DND-41 (cell line): ENCODE measurements around the gene ERGIC1.

ENCODE experiments used
- ATAC-seq: fragments of 200-7000 bp; cut with Tn5 transposase; 3 replicates; pipeline ENCODE4 v1.9.1; 2021; ENCODE audit warnings: low read depth; ENCODE audit not compliant: insufficient read depth
- DNase-seq: peaks from one replicate; pipeline ENCODE4 v3.0.0-alpha.2; 2020
- H2AFZ ChIP-seq: 2 replicates; pipeline ENCODE4 v1.6.0; 2012; ENCODE audit warnings: low read depth, low read length
- H3K27ac ChIP-seq: 2 replicates; pipeline ENCODE4 v1.5.1; 2012; ENCODE audit warnings: low read length, inconsistent platforms
- H3K27me3 ChIP-seq: fragments of 200-600 bp; sonication (generic); 2 replicates; pipeline ENCODE4 v1.6.0; 2012; ENCODE audit warnings: low read length, mild to moderate bottlenecking, inconsistent platforms; ENCODE audit not compliant: insufficient read depth, poor library complexity
- H3K36me3 ChIP-seq: 2 replicates; pipeline ENCODE4 v1.5.1; 2012; ENCODE audit warnings: low read length, inconsistent platforms; ENCODE audit not compliant: insufficient read depth
- H3K4me1 ChIP-seq: 2 replicates; pipeline ENCODE4 v1.5.1; 2012; ENCODE audit warnings: mild to moderate bottlenecking, low read length; ENCODE audit not compliant: insufficient read depth
- H3K4me2 ChIP-seq: 2 replicates; pipeline ENCODE4 v1.6.0; 2012; ENCODE audit warnings: mild to moderate bottlenecking, moderate library complexity, low read length, inconsistent platforms; ENCODE audit not compliant: insufficient read depth
- H3K4me3 ChIP-seq, 2 experiments: fragments of 200-600 bp in 1 of 2; shearing (Covaris generic) in 1 of 2; 2 replicates each; pipeline ENCODE4 v1.5.1; 2012 to 2016; ENCODE audit warnings: inconsistent platforms in 2 of 2, low read length in 2 of 2, mild to moderate bottlenecking in 2 of 2, low read depth in 1 of 2, moderate library complexity in 1 of 2
- H3K79me2 ChIP-seq: 2 replicates; pipeline ENCODE4 v1.6.0; 2012; ENCODE audit warnings: low read length, inconsistent platforms; ENCODE audit not compliant: insufficient read depth
- H3K9ac ChIP-seq: 2 replicates; pipeline ENCODE4 v1.6.0; 2012; ENCODE audit warnings: low read depth, mild to moderate bottlenecking, inconsistent platforms, low read length, moderate library complexity
- H3K9me3 ChIP-seq: 2 replicates; pipeline ENCODE4 v1.5.1; 2012; ENCODE audit warnings: low read length, moderate library complexity, mild to moderate bottlenecking, inconsistent platforms; ENCODE audit not compliant: insufficient read depth, severe bottlenecking
- H4K20me1 ChIP-seq: 2 replicates; pipeline ENCODE4 v1.6.0; 2012; ENCODE audit warnings: low read length; ENCODE audit not compliant: insufficient read depth
- EZH2 ChIP-seq: IDR thresholded peaks from 3 replicates; pipeline ENCODE4 v1.6.1; 2012; ENCODE audit warnings: borderline replicate concordance, low read depth, mild to moderate bottlenecking, moderate library complexity, low read length, inconsistent platforms; ENCODE audit not compliant: severe bottlenecking
- TF ChIP-seq, protein P1 (sequence below): IDR thresholded peaks from 2 replicates; pipeline ENCODE4 v1.5.1; 2012; ENCODE audit warnings: borderline replicate concordance, low read length, moderate library complexity, mild to moderate bottlenecking; ENCODE audit not compliant: poor library complexity, severe bottlenecking; ENCODE audit errors: extremely low read depth

Gene ERGIC1

DNA sequence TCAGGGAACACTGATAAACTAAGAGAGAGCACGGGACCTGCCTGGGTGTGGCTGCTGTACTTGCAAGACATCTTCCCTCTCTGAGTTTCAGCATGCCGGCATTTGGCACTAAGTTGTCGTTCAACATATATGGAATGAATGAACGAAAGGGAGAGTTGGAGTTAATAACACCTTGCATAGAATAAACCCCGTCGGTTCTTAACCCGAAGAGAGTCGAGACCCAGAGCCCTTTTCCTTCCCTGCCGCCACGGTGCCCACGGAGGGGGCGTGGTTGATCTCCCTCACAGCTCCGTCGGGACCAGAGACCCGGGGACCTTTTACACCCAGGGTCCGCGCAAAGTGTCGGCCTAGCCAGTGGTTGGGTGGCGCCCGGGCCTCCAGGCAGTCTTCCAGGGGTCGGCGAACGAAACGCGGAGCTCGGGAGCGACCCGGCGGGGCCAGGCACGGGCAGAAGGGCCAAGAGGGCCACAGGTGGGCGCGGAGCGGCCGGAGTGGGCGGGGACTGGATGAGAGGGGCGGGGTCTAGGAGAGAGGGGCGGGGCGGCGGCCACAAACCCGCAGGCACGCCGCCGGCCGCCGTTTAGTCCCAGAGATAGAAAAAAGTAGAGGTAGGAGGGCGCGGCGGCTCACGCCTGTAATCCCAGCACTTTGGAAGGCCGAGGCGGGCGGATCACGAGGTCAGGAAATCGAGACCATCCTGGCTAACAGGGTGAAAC lies 124.4 kb downstream of the ERGIC1 start:
- H3K79me2 ChIP-seq = peaks cover 23% of the 10 kb centered on the region
- H3K27me3 ChIP-seq = no peaks in the 10 kb centered on the region
- no peak for ATAC-seq
- H3K4me1 ChIP-seq = peaks cover 23% of the 10 kb centered on the region
- H3K9ac ChIP-seq = peak overlapping the region; percentile 95
- no peaks in the 10 kb centered on the region for H4K20me1 ChIP-seq
- no peaks in the 10 kb centered on the region for H3K9me3 ChIP-seq
- H3K4me3 ChIP-seq = peak overlapping the region in 1 of 2 experiments; percentile 100; a peak in 2 of 4 replicates
- no peak overlapping the region for H3K27ac ChIP-seq
- peak overlapping the region; percentile 67 for H2AFZ ChIP-seq
- TF ChIP-seq, protein P1, sequence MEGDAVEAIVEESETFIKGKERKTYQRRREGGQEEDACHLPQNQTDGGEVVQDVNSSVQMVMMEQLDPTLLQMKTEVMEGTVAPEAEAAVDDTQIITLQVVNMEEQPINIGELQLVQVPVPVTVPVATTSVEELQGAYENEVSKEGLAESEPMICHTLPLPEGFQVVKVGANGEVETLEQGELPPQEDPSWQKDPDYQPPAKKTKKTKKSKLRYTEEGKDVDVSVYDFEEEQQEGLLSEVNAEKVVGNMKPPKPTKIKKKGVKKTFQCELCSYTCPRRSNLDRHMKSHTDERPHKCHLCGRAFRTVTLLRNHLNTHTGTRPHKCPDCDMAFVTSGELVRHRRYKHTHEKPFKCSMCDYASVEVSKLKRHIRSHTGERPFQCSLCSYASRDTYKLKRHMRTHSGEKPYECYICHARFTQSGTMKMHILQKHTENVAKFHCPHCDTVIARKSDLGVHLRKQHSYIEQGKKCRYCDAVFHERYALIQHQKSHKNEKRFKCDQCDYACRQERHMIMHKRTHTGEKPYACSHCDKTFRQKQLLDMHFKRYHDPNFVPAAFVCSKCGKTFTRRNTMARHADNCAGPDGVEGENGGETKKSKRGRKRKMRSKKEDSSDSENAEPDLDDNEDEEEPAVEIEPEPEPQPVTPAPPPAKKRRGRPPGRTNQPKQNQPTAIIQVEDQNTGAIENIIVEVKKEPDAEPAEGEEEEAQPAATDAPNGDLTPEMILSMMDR = no peak
- TF ChIP-seq EZH2 = no peak
- DNase-seq = peak; percentile 20
- peak overlapping the region; percentile 98 for H3K4me2 ChIP-seq
- peaks cover 13% of the 10 kb centered on the region for H3K36me3 ChIP-seq

DNA sequence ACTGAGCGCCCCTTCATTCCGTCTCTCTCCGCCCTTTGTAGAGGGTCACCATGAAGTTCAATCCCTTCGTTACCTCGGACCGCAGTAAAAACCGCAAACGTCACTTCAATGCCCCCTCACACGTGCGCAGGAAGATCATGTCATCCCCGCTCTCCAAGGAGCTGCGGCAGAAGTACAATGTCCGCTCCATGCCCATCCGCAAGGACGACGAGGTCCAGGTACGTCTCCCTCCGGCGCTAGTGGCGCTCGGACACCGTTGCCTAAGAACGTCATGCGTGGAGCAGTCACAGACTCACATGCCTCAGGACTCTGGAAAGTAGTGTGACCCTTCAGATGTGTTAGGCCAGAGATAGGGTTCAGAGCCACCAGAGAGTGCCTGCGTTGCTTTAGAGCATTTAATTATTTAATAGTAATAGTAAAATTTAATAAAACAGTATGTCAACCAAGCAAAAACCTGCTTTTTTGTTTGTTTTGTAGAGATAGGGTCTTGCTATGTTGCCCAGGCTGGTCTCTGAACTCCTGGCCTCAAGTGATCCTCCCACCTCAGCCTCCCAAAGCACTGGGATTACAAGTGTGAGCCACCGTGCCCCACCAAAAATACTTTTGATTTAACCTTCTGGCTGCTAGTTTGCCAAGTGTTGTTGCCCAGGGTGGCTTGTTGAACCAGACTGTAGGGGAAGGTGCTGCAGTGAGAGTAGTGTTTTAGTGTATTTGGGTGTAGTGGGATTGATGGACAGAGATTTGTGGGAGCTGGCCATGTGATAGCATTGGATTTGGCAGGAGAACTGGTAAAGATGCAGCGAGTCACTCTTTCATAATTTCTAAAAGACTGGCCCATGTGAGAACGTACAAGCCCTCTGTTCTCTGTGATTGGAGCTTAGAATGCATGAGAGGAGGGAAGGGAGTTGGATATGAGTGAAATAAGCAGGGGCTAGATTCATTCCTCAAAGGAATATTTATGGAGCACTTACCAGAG lies 126.1 kb downstream of the ERGIC1 start:
- H3K4me1 ChIP-seq = peaks cover 23% of the 10 kb centered on the region
- H3K9me3 ChIP-seq = no peaks in the 10 kb centered on the region
- peak overlapping the region; percentile 100 for H2AFZ ChIP-seq
- peak overlapping the region; percentile 99 to 100 for H3K4me3 ChIP-seq
- TF ChIP-seq EZH2 = no peak
- TF ChIP-seq, protein P1 = no peak
- H3K4me2 ChIP-seq = peak overlapping the region; percentile 98
- H3K27me3 ChIP-seq = no peaks in the 10 kb centered on the region
- peak overlapping the region; percentile 95 for H3K9ac ChIP-seq
- H3K79me2 ChIP-seq = peaks cover 25% of the 10 kb centered on the region
- ATAC-seq = peak; percentile 18; the same call in 2 of the 3 replicates
- H4K20me1 ChIP-seq = no peaks in the 10 kb centered on the region
- H3K27ac ChIP-seq = peak overlapping the region; percentile 99
- peaks cover 24% of the 10 kb centered on the region for H3K36me3 ChIP-seq
- peak; percentile 17 for DNase-seq

DNA sequence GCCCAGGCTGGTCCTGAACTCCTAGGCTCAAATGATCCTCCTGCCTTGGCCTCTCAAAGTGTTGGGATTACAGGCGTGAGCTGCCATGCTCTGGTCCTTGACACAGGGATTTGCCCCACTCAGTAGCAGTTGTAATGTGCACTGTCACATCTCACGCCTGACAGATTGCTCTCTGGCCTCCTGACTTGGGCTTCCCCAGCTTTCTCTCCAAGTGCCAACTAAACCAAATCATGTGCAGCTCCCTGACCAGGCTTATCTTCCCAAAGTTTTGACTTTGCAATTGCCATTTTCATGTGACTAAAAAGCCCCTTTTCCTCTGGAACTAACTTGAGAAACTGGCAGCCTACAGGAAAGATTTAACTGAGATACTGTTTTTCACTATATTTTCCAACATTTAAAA lies 135.9 kb downstream of the ERGIC1 start:
- H3K79me2 ChIP-seq = 0 out of 2 replicates have a peak, but pooled peaks cover 6% of the 10 kb centered on the region
- no peaks in the 10 kb centered on the region for H3K4me1 ChIP-seq
- H3K27ac ChIP-seq = no peak overlapping the region
- TF ChIP-seq, protein P1 = no peak
- TF ChIP-seq EZH2 = no peak
- no peaks in the 10 kb centered on the region for H4K20me1 ChIP-seq
- no peaks in the 10 kb centered on the region for H3K9me3 ChIP-seq
- ATAC-seq (no peak), DNase-seq (no peak)
- H3K4me2 ChIP-seq = no peak overlapping the region
- H3K9ac ChIP-seq = no peak overlapping the region
- H3K36me3 ChIP-seq = peaks cover 38% of the 10 kb centered on the region
- H3K4me3 ChIP-seq = no peak overlapping the region
- no peak overlapping the region for H2AFZ ChIP-seq
- H3K27me3 ChIP-seq = no peaks in the 10 kb centered on the region
